ENCODE data around the gene ZNF319.

The ZNF319 gene

DNA sequence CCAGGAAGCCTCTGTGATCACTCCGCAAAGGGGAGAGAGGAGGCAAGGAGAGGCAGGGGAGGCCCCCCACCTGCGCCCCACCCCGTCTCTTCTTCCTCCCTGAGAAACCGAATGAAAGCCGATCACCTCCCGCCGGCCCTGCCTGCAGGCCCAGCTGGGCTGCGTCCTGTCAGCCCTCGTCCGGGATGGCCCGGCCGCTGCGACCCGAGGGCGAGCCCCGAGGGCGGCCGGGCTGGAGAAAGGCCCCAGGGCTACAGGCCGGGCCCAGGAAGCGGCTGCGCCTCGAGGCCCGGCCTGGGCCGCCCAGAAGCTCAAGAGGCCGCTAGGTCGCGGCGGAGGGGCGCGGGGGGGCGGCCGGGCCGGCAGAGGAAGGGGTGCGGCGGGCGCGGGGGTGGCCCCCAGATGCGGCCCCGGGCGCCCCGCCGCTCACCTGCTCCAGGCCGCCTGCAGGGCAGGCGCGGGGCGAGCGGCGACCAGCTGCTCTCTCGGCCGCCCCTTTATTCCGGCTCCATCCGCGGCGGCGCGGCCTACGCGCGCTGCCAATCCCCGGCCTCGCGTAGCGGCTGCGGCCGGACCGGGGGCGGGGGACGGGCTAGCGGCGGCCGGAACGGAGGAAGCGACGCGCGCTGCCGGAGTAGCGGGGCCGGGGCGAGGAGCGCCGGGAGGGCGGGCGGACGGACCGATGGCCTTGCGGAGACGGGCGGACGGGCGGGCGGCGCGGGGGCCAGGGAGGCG lies at the start of gene ZNF319:
Gene ZNF319, minus strand, starts transcription at position 702 of the 735 bp plus-strand sequence. CDS start 2,407 bp downstream, outside the sequence.
- no peak for DNase-seq

GRCh38 chr16:58049232-58050185 lies 49.0 kb upstream of the ZNF319 start:
- no peak for DNase-seq

GRCh38 chr16:58048494-58049231 lies 48.2 kb upstream of the ZNF319 start:
- DNase-seq, result no peak

DNA sequence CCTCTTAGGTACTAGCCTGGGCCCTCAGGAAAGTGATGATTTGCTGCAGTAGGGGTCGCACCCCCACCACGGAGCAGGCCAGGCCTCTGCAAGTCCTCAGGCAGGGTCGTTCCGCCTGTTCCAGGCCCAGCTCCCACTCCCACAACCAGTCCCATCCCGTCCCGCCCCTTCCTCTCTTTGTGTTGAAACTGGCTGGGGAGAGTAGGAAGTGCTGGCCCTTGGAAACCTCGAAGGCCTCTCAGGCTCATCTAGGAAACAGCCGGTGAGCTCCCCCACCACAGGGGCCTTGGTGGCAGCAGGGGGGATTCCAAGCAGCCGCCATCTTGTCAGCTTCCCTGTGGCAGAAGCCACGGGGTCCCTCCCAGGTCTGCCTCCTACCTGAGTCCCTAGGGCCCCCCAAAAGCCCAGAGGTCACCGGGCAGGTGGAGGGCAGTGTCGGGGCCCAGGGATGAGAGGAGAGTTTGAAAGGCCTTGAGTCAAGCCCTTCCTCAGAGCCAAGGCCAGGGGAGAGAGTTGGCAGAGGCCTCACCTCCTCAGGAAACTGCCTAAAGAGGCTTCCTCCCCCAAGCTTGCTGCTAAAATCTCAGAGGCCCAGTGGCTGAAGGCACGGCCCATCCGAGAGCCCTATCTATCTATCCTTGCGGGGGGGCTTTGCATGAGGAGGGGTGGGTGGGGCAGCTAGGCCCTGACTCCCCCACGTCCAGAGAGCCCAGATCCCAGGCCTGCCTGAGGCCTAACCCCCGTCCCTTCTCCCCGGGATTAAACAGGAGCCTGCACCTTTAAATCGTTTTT lies 47.3 kb upstream of the ZNF319 start:
- DNase-seq, result no peak

DNA sequence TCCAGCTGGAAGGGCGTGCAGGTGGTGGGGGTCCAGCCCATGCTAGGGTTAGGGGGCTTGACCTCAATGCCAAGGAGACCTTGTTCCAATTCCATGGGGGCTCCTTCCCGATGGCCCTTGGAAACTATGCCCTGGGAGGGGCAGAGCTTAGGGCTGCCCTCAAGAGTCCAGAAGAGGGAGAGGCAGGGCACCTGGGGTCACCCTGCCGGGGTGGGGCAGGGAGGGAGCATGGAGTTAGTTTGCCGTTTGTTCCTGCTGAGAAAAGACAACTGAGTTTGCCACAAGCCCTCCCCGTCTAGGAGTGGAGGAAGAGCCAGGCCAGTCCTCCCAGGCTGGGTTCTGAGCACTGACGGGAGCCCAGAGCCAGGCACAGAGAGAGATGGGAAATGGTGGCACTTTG lies 46.5 kb upstream of the ZNF319 start:
- no peak for DNase-seq

DNA sequence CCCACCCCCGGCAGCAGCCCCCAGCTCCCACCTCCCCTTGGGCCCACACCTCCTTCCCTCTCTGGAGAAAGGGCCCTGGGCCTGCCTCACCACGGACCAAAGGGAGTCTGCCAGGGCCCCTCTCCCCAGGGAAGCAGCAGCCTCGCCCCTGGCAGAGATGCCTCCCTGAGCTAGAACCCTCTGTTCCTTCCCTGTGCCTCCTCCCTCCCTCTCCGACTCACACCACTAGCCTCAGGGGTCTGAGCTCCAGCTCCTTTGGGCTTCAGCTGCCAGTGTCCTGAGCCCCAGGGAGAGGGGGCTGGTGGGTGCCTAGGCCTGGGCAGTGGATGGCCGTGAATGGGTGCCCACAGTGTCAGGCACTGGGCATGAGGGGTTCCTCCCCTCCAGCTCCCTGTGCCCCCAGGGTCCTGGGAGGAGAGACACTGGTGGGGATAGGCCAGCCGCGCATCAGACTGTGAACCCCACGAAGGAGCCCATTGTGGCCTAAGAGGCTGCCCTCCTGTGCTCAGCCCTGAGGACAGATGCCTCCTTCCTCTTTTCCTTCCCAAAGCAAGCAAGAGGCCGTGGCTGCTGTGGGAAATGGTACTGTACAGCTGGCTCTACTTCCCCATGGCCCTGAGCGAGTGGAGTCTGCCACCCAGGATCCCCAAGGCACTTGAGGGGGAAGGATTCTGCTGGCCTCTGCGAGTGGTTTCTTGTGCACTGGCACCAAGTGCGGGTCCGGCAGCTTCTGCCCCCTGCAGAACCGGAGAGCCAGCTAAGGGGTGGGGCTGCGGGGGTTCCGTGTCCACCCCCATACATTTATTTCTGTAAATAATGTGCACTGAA lies 45.8 kb upstream of the ZNF319 start:
- DNase-seq, result no peak

DNA sequence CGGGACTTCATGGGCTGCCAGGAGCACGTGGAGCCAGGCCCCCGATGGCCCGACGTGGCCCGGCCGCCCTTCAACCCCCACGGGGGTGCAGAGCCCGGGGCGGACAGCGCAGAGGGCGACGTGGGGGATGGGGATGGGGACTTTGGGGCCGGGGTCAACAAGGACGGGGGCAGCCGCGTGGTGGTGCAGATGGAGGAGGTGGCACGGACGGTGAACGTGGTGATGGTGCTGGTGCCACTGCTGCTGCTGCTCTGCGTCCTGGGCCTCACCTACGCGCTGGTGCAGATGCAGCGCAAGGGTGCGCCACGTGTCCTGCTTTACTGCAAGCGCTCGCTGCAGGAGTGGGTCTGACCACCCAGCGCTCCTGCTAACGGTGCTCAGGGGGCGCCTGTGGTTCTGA lies 44.6 kb upstream of the ZNF319 start:
- no peak for DNase-seq

GRCh38 chr16:58044266-58045019 lies 44.0 kb upstream of the ZNF319 start:
- DNase-seq, result no peak

- no peak for DNase-seq
Observed at GRCh38 chr16:58043571-58044155, 43.2 kb upstream of the ZNF319 start.

GRCh38 chr16:58042886-58043515 lies 42.5 kb upstream of the ZNF319 start:
- no peak for DNase-seq

GRCh38 chr16:58042001-58042885 lies 41.8 kb upstream of the ZNF319 start:
- DNase-seq, result no peak

DNA sequence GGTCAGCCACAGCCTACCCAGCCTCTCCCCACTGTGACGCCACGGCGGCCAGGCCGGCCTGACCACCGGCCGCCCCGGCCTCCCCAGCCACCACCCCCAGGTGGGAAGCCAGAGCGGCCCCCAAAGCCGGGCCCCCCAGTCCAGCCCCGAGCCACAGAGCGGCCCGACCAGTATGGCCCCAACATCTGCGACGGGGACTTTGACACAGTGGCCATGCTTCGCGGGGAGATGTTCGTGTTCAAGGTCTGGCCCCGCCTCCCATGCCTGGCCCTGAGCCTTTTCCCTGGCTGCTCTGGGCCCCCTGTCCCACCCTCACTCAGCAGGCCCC lies 41.1 kb upstream of the ZNF319 start:
- no peak for DNase-seq

DNA sequence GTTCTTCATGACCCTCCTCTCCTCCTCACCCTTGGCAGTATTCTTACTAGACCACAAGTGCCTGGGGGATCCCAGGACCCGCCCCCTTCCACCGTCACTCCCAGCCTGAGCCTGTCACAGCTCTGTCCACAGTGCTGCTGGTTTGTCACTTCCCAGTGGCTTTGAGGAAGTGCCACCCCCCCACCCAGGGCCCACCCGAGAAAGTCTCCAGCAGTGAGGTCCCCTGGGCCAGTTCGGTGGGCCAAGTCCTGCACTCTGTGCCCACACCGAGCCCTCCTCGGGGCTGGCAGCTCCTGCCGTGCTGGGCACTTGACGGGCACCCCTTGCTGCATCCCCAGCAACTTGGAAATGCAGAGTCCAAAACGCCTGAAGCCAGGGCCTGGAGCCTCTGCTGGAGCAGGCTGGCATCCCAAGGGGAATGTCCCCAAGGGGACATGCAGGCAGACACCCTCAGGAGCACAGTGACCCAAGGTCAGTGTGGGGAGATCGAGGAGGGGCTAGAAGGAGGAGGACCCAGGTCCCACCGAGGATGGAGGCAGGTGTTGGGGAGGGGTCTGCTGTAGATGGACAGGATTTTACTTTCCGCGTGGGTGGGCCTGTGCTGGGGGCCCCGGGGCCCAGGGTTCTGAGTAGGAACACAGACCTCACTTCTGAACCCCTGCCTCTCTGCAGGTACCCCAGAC lies 40.6 kb upstream of the ZNF319 start:
- DNase-seq, result no peak

GRCh38 chr16:58040496-58040846 lies 40.0 kb upstream of the ZNF319 start:
- no peak for DNase-seq

DNA sequence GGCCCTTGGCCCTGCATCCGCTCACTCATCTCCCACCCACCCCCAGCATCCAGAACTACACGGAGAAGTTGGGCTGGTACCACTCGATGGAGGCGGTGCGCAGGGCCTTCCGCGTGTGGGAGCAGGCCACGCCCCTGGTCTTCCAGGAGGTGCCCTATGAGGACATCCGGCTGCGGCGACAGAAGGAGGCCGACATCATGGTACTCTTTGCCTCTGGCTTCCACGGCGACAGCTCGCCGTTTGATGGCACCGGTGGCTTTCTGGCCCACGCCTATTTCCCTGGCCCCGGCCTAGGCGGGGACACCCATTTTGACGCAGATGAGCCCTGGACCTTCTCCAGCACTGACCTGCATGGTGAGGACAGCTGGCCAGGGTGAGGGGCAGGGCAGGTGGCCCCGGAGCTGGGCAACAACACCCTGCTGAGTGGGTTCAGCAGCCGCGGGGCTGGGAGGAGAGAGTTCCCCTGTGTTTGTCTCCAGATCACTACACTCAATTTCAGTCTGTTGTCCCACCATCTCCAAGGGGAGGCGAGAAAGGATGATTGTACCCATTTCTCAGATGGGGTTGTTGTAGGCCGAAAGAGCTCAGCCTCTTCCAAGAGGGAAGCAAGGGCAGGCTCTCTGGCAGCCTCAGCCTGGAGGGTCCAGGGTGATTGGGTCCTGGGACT lies 39.5 kb upstream of the ZNF319 start:
- DNase-seq, result no peak

DNA sequence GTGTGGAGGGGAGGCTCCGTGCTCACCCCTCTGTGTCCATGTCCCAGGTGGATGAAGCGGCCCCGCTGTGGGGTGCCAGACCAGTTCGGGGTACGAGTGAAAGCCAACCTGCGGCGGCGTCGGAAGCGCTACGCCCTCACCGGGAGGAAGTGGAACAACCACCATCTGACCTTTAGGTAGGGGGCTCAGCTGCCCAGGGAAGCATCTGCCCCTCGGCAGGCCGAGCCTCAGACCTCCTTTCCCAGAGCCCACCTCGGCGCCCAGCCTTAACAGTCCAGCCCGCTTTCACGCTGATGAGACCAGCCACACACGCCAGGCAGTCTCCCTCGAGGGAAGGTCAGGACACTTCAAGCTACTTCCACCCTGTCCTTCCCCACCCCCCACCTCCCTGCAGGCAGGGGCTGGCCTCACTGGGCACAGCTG lies 37.8 kb upstream of the ZNF319 start:
- no peak for DNase-seq

GRCh38 chr16:58037365-58038057 lies 37.0 kb upstream of the ZNF319 start:
- no peak for DNase-seq

Measured in NCI-H1417 treated with DMSO at 0.1 percent for 48 hours (cell line).